Suprapubic skin (tissue), 4 donors: ENCODE data around the gene ZDHHC12.
A peak's percentile ranks its signal among the peaks of the same experiment; 100 is the strongest.

Experiments
- EP300 ChIP-seq: sonication (generic); formaldehyde crosslinking; IDR thresholded peaks from one replicate; pipeline ENCODE4 v1.6.1; 2017; ENCODE audit warnings: antibody characterized with exemption
- POLR2A ChIP-seq, 2 donors: fragments of 450-650 bp; IDR thresholded peaks; one replicate each; pipeline ENCODE4 v1.6.1; 2017; ENCODE audit warnings: antibody characterized with exemption in 2 of 2, mild to moderate bottlenecking in 2 of 2, moderate library complexity in 2 of 2
- POLR2AphosphoS5 ChIP-seq, 3 donors: sonication (generic); formaldehyde crosslinking; IDR thresholded peaks; one replicate each; pipeline ENCODE4 v1.6.1; 2017; ENCODE audit warnings: antibody characterized with exemption in 3 of 3
- TF ChIP-seq, protein P1 (sequence below), 2 donors: fragments of 200-600 bp in 1 of 2; fragments of 450-650 bp in 1 of 2; sonication (generic) in 1 of 2; IDR thresholded peaks; one replicate each; pipeline ENCODE4 v1.5.1; 2016 to 2019; ENCODE audit warnings: antibody characterized with exemption in 2 of 2, mild to moderate bottlenecking in 1 of 2, moderate library complexity in 1 of 2

DNA sequence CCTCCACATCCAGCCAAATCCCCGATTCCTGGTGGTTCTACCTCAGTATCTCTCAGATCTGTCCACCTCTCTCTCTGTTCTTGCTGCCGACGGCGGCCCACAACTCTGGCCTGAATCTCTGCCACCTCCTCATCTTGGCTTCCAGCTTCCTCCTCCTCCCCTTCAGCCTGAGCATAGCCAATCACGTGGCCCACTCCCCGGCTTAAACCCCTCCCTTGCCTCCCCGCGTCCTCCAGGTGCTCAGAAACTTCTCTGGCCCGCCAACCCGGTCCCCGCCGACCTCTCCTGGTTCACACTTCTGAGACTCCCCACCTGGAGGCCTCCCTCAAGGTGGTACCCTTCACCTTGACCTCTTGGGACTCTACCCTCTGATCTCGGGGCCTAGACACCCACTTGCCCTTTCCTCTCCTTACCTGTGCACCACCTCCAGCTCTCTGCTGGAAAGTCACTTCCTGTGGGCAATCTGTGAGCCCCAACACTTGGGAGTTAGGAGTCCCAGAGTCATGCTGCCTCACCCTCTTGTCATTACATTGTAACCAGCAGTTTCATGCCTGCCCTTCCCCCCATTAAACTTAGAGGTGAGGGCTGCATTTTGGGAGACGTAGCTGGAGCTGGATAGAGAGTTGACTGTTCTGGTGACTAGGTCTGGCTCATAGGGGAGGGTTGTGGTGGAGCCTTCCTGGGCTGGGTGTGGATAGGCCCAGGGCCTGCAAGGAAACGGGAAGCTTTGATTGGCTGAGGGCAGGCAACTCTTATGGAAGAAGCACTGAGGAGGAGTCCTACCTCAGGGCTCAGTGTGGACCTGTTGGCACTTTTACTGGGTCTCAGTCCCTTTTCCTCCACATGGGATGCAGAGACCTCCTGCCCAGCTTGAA is 39.4 kb downstream of the ZDHHC12 start:
- no peak for TF ChIP-seq POLR2A (IDR thresholded peaks at IDR 0.05)
- TF ChIP-seq, protein P1, sequence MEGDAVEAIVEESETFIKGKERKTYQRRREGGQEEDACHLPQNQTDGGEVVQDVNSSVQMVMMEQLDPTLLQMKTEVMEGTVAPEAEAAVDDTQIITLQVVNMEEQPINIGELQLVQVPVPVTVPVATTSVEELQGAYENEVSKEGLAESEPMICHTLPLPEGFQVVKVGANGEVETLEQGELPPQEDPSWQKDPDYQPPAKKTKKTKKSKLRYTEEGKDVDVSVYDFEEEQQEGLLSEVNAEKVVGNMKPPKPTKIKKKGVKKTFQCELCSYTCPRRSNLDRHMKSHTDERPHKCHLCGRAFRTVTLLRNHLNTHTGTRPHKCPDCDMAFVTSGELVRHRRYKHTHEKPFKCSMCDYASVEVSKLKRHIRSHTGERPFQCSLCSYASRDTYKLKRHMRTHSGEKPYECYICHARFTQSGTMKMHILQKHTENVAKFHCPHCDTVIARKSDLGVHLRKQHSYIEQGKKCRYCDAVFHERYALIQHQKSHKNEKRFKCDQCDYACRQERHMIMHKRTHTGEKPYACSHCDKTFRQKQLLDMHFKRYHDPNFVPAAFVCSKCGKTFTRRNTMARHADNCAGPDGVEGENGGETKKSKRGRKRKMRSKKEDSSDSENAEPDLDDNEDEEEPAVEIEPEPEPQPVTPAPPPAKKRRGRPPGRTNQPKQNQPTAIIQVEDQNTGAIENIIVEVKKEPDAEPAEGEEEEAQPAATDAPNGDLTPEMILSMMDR (IDR thresholded peaks at IDR 0.05), result no peak
- TF ChIP-seq POLR2AphosphoS5 (IDR thresholded peaks at IDR 0.05), result peak in 1 of 3 donors; percentile 18
- no peak for TF ChIP-seq EP300
